SH-SY5Y (cell line): ENCODE measurements around the gene ILKAP.

Experiments
- GATA2 ChIP-seq: IDR thresholded peaks from 2 replicates; pipeline ENCODE4 v1.6.1; 2011; ENCODE audit warnings: mild to moderate bottlenecking, low read depth, low read length
- GATA3 ChIP-seq: IDR thresholded peaks from 2 replicates; pipeline ENCODE4 v1.6.1; 2011; ENCODE audit warnings: low read depth, mild to moderate bottlenecking, low read length, moderate library complexity

DNA sequence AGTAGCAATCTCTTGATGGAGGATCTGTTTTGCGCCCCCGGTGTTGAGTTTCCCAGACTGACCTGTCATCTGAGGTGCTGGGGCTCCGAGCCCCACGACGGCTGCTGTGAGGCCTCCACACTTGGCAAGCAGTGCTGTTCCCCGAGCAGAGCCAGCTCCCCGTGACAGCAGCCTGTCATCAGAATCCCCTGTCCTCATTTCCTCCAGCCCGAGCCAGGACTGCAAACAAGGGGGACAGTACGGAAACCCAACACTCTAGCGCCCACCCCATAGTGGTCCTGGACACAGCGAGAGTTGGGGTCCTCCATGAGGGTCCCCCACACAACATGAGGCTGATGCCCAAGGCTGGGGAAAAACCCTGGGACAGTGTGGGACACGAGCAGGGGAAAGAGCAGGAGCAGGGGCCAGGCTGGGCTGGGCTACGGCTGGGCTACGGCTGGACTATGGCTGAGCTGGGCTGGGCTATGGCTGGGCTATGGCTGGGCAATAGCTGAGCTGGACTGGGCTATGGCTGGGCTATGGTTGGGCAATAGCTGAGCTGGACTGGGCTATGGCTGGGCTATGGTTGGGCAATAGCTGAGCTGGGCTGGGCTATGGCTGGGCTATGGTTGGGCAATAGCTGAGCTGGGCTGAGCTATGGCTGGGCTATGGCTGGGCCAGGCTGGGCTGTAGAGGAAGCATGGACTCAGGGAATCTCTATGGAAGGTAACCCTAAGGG, 66.5 kb downstream of the ILKAP start:
- TF ChIP-seq GATA2 (no peak), GATA3 (no peak)
